HPDE6-E6E7 (cell line): ENCODE results near the gene OIT3.
"Not testable (repeated sequence)": the region's sequence is repeated elsewhere in the genome, so short reads cannot be mapped to it uniquely, and the experiment has no call there.

Experiments used
- DNase-seq: peaks from one replicate; pipeline ENCODE4 v3.0.0; 2011; ENCODE audit warnings: missing footprints; ENCODE audit errors: extremely low spot score

Gene OIT3

DNA sequence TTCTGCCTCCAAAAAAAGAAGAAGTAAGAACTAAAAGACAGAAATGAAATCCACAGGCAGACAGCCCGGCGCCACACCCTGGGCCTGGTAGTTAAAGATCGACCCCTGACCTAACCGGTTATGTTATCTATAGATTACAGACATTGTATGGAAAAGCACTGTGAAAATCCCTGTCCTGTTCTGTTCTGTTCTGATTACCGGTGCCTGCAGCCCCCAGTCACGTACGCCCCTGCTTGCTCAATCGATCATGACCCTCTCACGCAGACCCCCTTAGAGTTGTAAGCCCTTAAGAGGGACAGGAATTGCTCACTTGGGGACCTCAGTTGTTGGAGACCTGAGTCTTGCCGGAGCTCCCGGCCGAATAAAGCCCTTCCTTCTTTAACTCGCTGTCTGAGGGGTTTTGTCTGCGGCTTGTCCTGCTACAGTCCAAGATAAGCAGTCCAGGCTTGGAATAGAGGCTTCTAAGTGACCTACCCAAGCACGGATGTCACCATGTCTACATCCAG is 10.5 kb downstream of the OIT3 start:
- not testable (repeated sequence) for DNase-seq

DNA sequence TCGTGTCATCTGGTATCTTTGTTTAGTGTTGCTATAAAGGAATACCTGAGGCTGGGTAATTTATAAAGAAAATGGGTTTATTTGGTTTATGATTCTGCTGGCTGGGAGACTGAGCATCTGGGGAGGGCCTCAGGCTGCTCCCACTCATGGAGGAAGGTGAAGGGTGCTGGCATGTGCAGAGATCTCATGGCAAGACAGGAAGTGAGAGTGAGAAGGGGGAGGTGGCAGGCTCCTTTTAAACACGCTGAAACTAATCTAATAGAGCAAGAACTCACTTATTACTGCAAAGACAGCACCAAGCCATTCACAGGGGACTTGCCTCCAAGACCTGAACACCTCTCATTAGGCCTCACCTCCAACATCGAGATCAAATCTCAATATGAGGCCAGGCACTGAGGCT is 11.3 kb downstream of the OIT3 start:
- DNase-seq: no peak

DNA sequence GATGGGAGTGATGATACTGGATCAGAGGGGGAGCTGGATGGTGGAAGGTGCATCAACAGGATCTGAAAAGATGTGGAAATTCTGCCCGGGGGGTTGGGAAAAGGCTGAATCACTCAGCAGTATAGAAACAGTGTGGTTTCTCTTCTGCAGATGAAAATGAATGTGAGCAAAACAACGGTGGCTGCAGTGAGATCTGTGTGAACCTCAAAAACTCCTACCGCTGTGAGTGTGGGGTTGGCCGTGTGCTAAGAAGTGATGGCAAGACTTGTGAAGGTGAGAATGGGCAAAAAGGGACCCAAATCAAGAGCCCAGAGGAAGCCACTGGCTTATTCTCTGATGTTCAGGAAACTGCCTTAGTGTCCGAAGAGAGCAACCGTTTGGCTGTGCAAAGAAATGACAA is 12.9 kb downstream of the OIT3 start:
- no peak for DNase-seq

DNA sequence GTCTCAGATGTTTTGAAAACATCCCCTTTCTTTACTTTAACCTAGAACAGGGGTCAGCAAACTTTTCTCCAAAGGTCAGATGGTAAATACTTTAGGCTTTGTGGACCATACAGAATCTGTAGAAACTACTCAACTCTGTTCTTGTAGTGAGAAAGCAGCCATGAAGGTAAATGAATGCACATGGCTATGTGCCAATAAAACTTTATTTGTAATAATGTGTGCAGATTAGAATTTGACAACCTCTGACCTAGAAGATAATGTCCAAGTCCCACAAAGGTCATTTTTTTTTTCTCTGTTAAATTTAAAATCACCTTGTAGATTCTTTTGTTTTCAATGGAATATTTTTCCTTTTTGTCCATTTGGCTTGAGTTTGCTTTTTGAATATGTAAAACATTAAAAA is 17.2 kb downstream of the OIT3 start:
- DNase-seq: no peak

DNA sequence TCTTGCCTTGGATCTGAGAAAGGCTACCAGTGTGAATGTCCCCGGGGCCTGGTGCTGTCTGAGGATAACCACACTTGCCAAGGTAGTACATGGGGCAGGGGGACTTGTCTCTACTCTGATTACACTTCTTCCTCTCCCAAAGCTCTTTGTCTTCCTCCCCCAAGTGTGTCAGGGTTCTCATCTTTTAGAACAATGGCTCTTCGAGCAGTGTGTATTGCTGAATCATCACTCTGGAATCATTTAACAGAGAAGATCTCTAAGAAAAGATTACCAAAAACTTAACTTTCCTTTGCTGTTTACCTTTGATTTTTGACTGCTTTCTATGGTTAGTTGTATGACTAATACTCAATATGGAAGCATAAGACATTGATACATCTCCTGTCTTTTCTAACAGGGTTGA is 18.2 kb downstream of the OIT3 start:
- DNase-seq: no peak

DNA sequence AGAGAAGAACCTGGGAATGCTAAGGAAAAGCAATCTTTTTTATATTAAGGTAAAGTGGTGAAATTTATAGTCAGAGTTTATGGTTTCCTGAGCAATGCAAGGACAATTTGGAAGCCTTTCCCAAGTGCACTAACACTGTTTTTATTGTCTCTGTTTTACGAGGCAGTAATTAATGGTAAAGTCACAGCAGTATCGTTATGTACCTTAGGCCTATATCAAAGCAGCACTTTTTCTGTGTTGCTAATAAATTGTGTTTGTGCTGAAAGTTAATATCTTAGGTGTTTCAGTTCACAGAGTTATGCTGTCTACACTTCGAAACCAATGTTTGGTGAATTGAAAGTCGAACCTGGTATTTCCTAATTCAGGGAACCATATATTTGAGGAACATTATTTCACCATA is 19.2 kb downstream of the OIT3 start:
- DNase-seq: no peak

DNA sequence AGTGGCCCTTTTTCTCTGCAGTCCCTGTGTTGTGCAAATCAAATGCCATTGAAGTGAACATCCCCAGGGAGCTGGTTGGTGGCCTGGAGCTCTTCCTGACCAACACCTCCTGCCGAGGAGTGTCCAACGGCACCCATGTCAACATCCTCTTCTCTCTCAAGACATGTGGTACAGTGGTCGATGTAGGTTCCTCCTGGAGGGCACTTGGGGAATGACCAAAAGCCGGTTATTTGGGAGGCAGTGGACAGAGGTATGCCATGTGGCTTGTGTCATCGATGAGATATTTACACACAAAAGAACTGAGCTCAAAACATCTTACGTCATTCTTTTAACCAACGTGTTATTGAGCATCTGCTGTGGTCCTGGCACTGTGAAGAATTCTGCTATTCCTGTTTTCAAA is 19.7 kb downstream of the OIT3 start:
- no peak for DNase-seq

DNA sequence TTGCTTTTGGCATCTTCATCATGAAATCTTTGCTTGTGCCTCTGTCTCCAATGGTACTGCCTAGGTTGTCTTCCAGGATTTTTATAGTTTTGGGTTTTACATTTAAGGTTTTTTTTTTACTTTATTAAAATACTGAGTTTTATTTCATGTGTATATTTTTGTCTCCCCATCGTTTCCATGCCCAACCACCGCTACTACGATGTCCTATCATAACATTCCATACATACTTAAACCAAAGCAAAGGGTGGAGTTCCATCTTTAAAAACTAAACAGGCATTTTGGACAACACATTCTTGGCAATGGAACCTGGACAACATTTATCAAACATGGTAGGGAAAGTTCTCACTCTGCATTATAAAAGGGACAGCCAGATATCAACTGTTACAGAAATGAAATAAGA is 23.7 kb downstream of the OIT3 start:
- DNase-seq: not testable (repeated sequence)

DNA sequence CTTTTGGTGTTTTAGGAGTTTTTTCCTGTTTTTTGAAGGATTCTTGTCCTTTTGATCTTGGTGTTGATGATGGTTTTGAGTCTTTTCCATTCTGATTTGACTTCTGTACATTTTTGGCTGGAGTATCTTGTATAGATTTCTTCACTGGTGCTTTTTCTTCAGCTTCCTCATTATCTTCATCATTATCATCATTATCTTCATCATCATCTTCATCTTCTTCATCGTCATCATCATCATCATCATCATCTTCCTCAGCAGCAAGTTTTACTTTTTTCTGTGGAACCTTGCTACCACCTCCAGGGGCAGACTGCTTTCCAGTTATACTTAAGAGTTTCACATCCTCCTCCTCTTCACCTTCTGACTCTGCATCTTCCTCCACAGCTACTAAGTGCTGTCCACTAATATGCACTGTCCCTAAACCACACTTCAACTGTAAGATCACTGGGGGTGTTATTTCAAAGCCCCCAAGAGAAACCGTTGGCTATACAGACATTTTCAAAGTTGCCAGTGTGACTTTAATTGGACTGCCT is 24.3 kb downstream of the OIT3 start:
- not testable (repeated sequence) for DNase-seq

DNA sequence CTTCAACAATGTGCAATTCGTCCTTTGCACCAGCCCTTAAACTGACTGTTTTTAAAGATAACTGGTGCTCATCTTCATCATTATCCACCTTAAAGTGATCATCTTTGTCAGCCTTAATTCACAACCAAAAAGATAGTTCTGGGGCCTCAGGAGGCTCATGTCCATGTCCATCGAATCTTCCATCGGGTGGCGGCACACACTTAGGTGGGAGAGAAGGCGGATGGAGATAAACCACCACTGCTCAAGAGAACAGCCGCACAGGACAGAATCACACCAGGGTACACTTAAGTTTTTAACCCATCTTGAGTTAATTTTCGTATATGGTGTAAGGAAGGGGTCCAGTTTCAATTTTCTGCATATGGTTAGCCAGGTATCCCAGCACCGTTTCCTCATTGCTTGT is 24.8 kb downstream of the OIT3 start:
- no peak for DNase-seq

DNA sequence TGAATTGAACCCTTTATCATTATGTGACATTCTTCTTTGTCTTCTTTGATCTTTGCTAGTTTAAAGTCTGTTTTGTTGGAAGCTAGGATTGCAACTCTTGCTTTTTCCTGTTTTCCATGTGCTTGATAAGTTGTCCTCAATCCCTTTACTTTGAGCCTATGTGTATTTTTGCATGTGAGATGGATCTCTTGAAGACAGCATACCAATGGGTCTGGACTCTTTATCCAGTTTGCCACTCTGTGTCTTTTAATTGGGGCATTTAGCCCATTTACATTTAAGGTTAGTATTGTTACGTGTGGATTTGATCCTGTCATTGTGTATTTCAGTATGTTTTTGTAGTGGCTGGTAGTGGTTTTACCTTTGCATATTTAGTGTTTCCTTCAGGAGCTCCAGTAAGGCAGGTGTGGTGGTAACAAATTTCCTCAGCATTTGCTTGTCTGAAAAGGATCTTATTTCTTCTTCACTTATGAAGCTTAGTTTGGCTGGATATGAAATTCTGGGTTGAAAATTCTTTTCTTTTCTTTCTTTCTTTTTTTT is 27.7 kb downstream of the OIT3 start:
- not testable (repeated sequence) for DNase-seq

DNA sequence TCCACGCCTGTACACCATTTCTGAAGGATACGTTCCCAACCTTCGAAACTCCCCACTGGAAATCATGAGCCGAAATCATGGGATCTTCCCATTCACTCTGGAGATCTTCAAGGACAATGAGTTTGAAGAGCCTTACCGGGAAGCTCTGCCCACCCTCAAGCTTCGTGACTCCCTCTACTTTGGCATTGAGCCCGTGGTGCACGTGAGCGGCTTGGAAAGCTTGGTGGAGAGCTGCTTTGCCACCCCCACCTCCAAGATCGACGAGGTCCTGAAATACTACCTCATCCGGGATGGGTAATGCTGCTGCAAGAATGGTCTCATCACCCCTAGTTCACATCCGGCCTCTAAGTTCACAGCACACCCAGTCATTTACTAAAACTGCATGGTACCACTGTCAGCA is 30.8 kb downstream of the OIT3 start:
- DNase-seq: no peak

DNA sequence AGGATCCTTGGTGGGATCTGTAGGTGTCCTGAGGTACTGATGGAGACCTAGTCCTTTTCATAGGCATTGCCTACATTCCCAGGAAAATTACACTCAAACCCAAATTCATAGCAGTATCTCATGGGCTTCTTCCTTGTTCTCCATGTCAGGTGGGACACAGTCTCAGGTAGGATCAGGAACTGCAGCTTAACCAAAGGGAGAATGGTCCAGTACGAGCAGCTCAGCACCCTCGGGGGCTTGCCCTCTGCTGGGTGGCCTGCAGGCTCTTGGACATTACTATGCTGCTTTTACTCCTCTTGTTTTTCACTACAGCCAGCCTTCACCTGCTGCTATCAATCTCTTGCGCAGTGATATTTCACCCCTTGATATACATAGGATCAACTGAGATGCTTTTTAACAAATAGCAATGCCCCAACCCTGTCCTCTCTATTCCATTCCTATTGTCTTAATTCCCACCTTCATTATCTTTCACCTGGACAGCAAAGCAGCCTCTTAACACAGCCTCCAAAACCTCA is 32.5 kb downstream of the OIT3 start:
- DNase-seq: no peak

DNA sequence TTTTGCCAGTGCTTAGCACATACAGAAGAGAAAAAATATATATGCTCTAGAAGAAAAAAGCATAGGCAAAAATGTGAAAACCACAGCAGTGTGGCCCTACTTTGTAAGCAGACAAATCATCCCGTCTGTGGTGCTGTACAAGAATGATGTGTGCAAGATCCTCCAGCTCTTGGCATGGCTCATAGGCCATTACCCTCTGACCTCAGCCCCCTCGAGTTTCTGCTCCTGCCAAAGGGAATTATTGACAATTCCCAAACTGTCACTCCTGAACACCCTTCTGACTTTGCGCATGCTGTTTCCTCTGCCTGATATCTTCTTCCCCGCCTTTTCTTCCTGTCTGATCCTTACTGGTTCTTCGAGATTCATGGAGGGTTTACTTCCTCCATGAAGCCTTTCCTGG is 33.9 kb downstream of the OIT3 start:
- no peak for DNase-seq

DNA sequence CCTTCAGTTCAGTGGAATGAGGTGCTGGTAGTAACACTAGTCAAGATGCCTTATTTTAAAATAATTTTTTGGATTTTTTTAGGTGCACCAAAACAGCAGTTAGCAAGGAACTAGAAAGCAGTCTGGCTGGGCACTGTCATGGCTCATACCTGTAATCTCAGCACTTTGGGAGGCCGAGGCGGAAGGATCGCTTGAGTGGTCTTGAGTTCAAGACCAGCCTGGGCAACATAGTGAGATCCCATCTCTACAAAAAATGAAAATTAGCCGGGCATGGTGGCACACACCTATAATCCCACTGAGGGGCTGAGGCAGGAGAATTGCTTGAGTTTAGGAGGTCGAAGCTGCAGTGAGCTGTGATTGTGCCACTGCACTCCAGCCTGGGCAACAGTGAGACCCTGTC is 35.3 kb downstream of the OIT3 start:
- DNase-seq: no peak

DNA sequence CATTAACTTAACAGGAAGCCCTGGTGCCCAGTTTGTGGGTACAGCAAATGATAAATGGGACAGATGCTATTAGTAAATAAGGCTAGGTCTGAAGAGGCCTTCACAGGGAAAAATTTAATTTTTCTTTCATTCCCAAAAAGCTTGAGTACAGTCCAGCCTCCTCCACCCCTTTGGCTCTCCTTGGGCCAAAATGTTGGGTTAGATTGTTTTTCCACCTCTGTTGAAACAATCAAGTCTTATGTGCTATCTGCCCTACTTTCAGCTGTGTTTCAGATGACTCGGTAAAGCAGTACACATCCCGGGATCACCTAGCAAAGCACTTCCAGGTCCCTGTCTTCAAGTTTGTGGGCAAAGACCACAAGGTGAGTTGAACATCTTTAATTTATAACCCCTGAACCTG is 36.7 kb downstream of the OIT3 start:
- no peak for DNase-seq

DNA sequence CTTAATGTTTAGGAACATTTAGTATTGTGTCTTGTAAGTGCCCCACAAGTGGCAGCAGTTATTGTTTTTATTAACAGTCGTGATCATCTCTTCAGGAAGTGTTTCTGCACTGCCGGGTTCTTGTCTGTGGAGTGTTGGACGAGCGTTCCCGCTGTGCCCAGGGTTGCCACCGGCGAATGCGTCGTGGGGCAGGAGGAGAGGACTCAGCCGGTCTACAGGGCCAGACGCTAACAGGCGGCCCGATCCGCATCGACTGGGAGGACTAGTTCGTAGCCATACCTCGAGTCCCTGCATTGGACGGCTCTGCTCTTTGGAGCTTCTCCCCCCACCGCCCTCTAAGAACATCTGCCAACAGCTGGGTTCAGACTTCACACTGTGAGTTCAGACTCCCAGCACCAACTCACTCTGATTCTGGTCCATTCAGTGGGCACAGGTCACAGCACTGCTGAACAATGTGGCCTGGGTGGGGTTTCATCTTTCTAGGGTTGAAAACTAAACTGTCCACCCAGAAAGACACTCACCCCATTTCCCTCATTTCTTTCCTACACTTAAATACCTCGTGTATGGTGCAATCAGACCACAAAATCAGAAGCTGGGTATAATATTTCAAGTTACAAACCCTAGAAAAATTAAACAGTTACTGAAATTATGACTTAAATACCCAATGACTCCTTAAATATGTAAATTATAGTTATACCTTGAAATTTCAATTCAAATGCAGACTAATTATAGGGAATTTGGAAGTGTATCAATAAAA is 38.9 kb downstream of the OIT3 start:
- no peak for DNase-seq

DNA sequence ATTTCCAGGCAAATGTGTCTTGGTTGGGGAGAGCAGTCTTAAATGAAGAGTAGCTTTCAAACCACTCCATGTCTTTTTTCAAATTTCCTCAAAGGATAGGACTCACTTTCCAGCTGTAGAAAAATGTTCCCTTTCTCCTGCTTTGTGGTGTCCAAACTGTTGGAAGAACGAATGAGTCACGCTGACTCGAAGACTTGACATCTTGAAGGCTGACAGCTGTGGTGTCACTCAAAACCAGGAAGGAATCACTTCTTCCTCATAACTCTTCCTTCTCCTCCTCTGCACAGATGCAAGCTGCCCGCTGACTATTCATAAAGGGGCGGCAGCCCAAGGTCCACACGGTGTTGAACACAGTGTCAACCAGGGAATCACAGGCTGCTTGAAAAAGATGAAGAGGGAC is 41.8 kb downstream of the OIT3 start:
- DNase-seq: peak; percentile 59

DNA sequence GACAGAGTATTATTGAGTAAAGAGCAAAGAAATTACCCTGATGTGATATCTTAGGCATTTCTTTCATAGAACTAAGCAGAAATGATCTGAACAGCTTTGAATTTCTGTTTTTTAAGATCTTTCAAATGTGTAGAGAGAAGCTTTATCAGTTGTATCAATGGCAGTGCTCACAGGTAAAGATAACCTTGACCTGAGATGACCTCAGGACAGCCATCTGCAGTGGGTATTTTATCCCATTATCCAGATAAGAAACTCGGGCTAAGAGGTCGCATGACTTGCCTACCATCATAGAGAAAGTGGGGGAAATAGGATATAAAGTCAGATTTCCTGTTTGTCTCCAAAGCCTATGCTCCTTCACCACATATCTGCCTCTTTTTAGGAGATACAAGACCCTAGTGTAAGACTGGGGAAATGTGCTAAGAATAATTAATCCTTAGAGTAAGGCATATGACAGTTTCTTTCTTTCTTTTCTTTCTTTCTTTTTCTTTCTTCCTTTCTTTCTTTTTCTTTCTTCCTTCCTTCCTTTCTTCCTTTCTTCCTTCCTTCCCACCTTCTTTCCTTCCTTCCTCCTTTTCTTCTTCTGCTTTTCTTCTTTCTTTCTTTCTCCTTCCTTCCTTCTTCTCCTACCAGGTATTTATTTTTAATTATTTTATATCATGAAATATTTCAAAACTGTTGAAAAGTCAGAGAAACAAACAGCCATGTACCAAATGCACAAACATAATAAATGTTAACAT is 50.1 kb downstream of the OIT3 start:
- no peak for DNase-seq

DNA sequence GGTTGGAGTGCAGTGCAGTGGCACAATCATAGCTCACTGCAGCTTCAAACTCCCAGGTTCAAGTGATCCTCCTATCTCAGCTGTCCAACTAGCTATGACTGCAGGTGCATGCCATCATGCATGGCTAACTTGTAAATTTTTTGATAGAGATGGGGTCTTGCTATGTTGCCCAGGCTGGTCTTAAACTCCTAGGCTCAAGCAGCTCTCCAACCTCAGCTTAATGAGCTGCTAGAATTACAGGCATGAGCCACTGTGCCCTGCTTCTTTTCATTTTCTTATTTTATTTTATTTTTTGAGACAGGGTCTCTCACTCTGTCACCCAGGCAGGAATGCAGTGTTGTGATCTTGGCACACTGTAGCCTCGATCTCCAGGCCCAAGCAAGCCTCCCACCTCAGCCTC is 53.4 kb downstream of the OIT3 start:
- DNase-seq: no peak

DNA sequence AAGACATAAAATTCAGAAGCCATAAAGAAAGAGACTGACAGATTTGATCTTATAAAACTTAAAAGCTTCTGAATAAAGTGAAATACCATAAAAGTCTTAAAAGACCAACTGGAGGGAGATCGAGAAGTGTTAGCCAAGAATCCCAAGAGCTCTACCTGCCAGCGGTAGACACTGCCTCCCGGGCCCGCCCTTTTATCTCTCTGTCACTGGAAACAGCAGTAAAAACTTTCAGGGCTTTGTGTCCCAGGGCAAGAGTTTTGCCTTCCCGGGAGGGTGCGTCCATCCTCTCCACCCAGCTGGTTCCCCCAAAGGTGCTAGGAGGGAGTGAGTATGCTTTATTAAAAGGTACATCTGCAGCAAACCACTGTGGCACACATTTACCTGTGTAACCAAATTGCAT is 55.2 kb downstream of the OIT3 start:
- DNase-seq: no peak

DNA sequence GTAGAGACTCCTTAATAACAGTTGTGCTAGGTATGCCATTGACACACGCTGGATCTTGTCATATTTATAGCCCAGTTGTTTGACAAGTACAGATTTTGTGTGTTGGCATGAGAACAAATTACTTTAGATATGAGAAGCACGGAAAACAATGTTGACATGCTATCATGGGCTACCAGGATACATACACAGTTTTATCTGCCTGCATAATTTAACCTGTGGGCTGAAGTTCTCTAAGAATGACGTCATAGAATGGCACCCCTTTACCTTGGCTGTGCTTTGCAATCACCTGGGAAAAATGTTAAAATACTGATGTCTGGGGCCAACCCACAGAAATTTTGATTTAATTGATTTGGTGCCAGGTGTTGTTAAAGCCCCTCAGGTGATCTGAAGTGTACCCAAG is 58.2 kb downstream of the OIT3 start:
- no peak for DNase-seq

DNA sequence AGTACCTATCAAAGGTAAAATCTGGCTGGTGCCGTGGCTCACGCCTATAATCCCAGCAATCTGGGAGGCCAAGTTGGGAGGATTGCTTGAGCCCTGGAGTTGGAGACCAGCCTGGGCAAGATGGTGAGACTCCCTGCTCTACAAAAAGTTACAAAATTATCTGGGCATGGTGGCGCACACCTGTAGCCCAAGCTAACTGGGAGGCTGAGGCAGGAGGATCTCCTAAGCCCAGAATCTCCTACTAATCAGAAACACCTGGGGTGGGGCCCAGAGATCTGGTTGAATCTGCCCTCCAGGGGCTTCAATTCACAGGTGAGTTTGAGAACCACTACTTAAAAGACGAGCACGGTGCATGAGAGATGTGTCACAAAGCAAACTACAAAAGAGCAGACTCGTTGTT is 58.6 kb downstream of the OIT3 start:
- DNase-seq: no peak
